Activated CD8-positive, alpha-beta T cell treated with anti-CD3 and anti-CD28 coated beads for 36 hours (primary cell): ENCODE measurements around the gene NCKAP1. TPM values are rescaled to one million over a fixed set of nuclear protein-coding genes. Genes with fewer than 3 reads are reported as not detected.

Source experiments
- ATAC-seq: fragments of 200-7000 bp; cut with Tn5 transposase; one replicate; pipeline ENCODE4 v1.10.0; 2021; ENCODE audit warnings: mild to moderate bottlenecking, moderate library complexity
- CTCF ChIA-PET: fragments of 350-600 bp; sonication (Branson Sonifier 250); formaldehyde crosslinking; loops from one replicate; lab custom pipeline; 2021; ENCODE audit warnings: antibody characterized with exemption; lab: Charles Lee
- POLR2A ChIA-PET: fragments of 350-600 bp; sonication (Branson Sonifier 250); formaldehyde crosslinking; loops from one replicate; lab custom pipeline; 2021; ENCODE audit warnings: antibody characterized with exemption; lab: Charles Lee
- DNase-seq: peaks from one replicate; pipeline ENCODE4 v3.0.0-alpha.2; 2020
- H3K27ac Mint-ChIP-seq: one replicate; pipeline ENCODE4 v1.8.0; 2021; ENCODE audit warnings: mild to moderate bottlenecking, mixed read lengths
- H3K27me3 Mint-ChIP-seq: one replicate; pipeline ENCODE4 v1.8.0; 2021; ENCODE audit warnings: mixed read lengths
- H3K36me3 Mint-ChIP-seq: one replicate; pipeline ENCODE4 v1.8.0; 2021; ENCODE audit warnings: low read depth, mixed read lengths
- H3K4me1 Mint-ChIP-seq: one replicate; pipeline ENCODE4 v1.8.0; 2021; ENCODE audit warnings: low read depth, mixed read lengths
- H3K4me3 Mint-ChIP-seq: one replicate; pipeline ENCODE4 v1.8.0; 2021; ENCODE audit warnings: mild to moderate bottlenecking, moderate library complexity, mixed read lengths
- H3K9me3 Mint-ChIP-seq: one replicate; pipeline ENCODE4 v1.8.0; 2021; ENCODE audit warnings: mixed read lengths
- CTCF ChIP-seq: fragments of 200-600 bp; IDR thresholded peaks from one replicate; pipeline ENCODE4 v1.8.0; 2022; ENCODE audit warnings: antibody characterized with exemption, mild to moderate bottlenecking
- intact Hi-C: fragments of 100-400 bp; cut with micrococcal nuclease; formaldehyde crosslinking; loops from one replicate; pipeline ENCODE4 v1.10.0; 2022
- total RNA-seq, 2 experiments: library from RNA; stranded (reverse); gene quantifications; one replicate each; pipeline ENCODE4 v1.2.3, GENCODE V29; 2021

The NCKAP1 gene
- total RNA-seq, 2 experiments from 2014 or later: 3.1 to 3.9 TPM

DNA sequence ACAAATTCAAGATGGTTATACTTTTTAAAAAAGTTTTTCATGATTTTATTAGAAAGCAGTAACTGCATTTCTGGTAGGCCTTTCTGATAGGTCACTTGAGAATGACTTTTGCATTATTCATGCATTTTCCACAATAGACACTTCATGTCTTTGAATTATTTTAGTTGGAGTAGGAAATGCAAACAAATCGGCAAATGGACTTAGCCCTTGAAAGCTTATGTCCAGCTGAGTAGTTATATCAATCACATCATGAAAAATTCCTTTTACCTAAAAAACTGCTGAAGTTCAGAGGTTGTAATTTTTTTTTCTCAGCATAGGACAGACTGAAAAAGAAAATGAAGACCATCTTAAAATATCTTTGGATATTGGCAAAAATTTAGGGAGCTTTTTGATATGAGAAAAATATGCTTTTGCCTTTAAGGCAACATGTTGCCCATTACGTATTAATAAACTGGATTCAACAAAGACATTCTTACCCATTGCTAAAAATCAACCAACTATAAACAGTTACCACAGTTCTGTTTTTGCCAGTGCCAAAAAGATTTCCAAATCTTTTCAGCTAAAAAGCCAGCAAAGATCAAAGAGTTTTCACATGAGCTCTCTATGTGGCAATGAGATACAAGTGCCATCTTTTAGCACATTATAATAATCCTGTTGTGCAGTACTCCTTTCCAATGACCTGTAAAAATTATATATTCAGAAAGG lies 126.3 kb downstream of the NCKAP1 start:
- no peaks in the 10 kb centered on the region for H3K9me3 Mint-ChIP-seq
- DNase-seq (no peak), ATAC-seq (no peak)
- ChIA-PET POLR2A (no interaction called here), CTCF (no interaction called here)
- H3K4me3 Mint-ChIP-seq: no peak overlapping the region
- no peak overlapping the region for H3K27ac Mint-ChIP-seq
- H3K36me3 Mint-ChIP-seq: no peaks in the 10 kb centered on the region
- TF ChIP-seq CTCF: no peak
- H3K4me1 Mint-ChIP-seq: no peaks in the 10 kb centered on the region
- H3K27me3 Mint-ChIP-seq: peaks cover 7% of the 10 kb centered on the region
- intact Hi-C loops: no loop called here

- ChIA-PET POLR2A (no interaction called here), CTCF (no interaction called here)
- DNase-seq (no peak), ATAC-seq (no peak)
- Mint-ChIP-seq H3K36me3 (no peaks in the 10 kb centered on the region), H3K4me3 (no peak overlapping the region), H3K27ac (no peak overlapping the region), H3K9me3 (no peaks in the 10 kb centered on the region), H3K27me3 (peaks cover 7% of the 10 kb centered on the region), H3K4me1 (no peaks in the 10 kb centered on the region)
- TF ChIP-seq CTCF: no peak
- intact Hi-C loops: no loop called here
These were observed 127.3 kb downstream of the NCKAP1 start for GRCh38 chr2:182910965-182911364.

GRCh38 chr2:182907081-182907830 lies 131.0 kb downstream of the NCKAP1 start:
- H3K9me3 Mint-ChIP-seq: no peaks in the 10 kb centered on the region
- H3K4me3 Mint-ChIP-seq: no peak overlapping the region
- intact Hi-C loops: no loop called here
- ATAC-seq (no peak), DNase-seq (no peak)
- no peak overlapping the region for H3K27ac Mint-ChIP-seq
- H3K27me3 Mint-ChIP-seq: no peaks in the 10 kb centered on the region
- no peak for TF ChIP-seq CTCF
- ChIA-PET POLR2A (no interaction called here), CTCF (no interaction called here)
- no peaks in the 10 kb centered on the region for H3K4me1 Mint-ChIP-seq
- no peaks in the 10 kb centered on the region for H3K36me3 Mint-ChIP-seq

- H3K36me3 Mint-ChIP-seq: no peaks in the 10 kb centered on the region
- POLR2A ChIA-PET: no interaction called here
- no peaks in the 10 kb centered on the region for H3K4me1 Mint-ChIP-seq
- no peaks in the 10 kb centered on the region for H3K27me3 Mint-ChIP-seq
- no peak for TF ChIP-seq CTCF
- H3K9me3 Mint-ChIP-seq: no peaks in the 10 kb centered on the region
- CTCF ChIA-PET: no interaction called here
- no peak overlapping the region for H3K27ac Mint-ChIP-seq
- no peak for ATAC-seq
- intact Hi-C loops: no loop called here
- no peak overlapping the region for H3K4me3 Mint-ChIP-seq
- DNase-seq: no peak
These were observed 131.8 kb downstream of the NCKAP1 start for GRCh38 chr2:182906454-182906853.

DNA sequence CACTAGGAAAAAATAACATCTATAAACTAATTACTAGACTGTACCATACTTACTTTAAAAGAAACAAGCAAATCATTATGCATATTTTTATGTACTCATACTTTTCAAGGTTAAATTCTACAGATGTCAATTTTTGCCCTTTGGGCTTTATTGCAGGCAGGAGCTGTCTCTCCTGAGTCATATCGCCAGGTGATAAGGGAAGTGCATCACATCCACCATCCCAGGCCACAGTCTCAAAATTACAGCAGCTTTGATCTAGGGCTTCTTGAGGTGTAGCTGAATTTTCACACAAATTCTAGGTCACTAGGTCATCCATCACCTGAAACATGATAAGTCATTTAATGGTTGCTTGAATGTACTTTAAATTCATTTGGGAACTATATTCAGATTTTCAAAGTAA lies 133.4 kb downstream of the NCKAP1 start:
- ATAC-seq: no peak
- ChIA-PET CTCF (no interaction called here), POLR2A (no interaction called here)
- Mint-ChIP-seq H3K4me3 (no peak overlapping the region), H3K36me3 (no peaks in the 10 kb centered on the region), H3K4me1 (no peaks in the 10 kb centered on the region), H3K27me3 (no peaks in the 10 kb centered on the region), H3K9me3 (no peaks in the 10 kb centered on the region), H3K27ac (no peak overlapping the region)
- intact Hi-C loops: no loop called here
- no peak for TF ChIP-seq CTCF
- no peak for DNase-seq
